Gastrocnemius medialis (tissue), 4 donors: Measurements from ENCODE around the gene RUFY2. TPM values are rescaled to one million over a fixed set of nuclear protein-coding genes. Genes with fewer than 3 reads are reported as not detected.

ENCODE experiments used
- ATAC-seq, 2 donors: fragments of 150-250 bp; one replicate each; pipeline ENCODE4 v1.9.1; 2016
- DNase-seq, 2 donors: peaks; one replicate each; pipeline ENCODE4 v3.0.0-alpha.2; 2019
- H3K27ac ChIP-seq, 4 donors: fragments of 200-600 bp; sonication (generic); 1 replicate in 1 of 4; 2 replicates in 3 of 4; pipeline ENCODE4 v1.5.1; 2016 to 2018; ENCODE audit warnings: mild to moderate bottlenecking in 2 of 4, moderate library complexity in 1 of 4
- H3K27me3 ChIP-seq, 3 donors: fragments of 200-600 bp; sonication (generic) in 2 of 3; 1 replicate in 1 of 3; 2 replicates in 2 of 3; pipeline versions ENCODE4 v1.5.1 to v1.6.0; 2016 to 2019; ENCODE audit warnings: mild to moderate bottlenecking in 1 of 3, moderate library complexity in 1 of 3
- H3K36me3 ChIP-seq, 2 donors: fragments of 200-600 bp; sonication (generic) in 1 of 2; one replicate each; pipeline ENCODE4 v1.5.1; 2017 to 2018
- H3K4me1 ChIP-seq, 2 donors: fragments of 200-600 bp; sonication (generic) in 1 of 2; one replicate each; pipeline ENCODE4 v1.5.1; 2016 to 2017; ENCODE audit warnings: mild to moderate bottlenecking in 2 of 2
- H3K4me3 ChIP-seq, 4 donors: fragments of 200-600 bp; sonication (generic) in 3 of 4; 1 replicate in 1 of 4; 2 replicates in 3 of 4; pipeline ENCODE4 v1.5.1; 2016 to 2019; ENCODE audit warnings: mild to moderate bottlenecking in 2 of 4
- H3K9me3 ChIP-seq, 3 donors: fragments of 200-600 bp; sonication (generic) in 2 of 3; 1 replicate in 1 of 3; 2 replicates in 2 of 3; pipeline ENCODE4 v1.5.1; 2016 to 2019
- CTCF ChIP-seq, 5 experiments: fragments of 450-650 bp in 3 of 5; fragments of 200-600 bp in 2 of 5; sonication (generic) in 2 of 5; IDR thresholded peaks in 4 of 5; conservative IDR thresholded peaks in 1 of 5; 1 replicate in 4 of 5; 2 replicates in 1 of 5; pipeline ENCODE4 v1.5.1; 2016 to 2019; ENCODE audit warnings: antibody characterized with exemption in 5 of 5, mild to moderate bottlenecking in 3 of 5, moderate library complexity in 3 of 5
- POLR2A ChIP-seq, 2 donors: fragments of 450-650 bp; IDR thresholded peaks; one replicate each; pipeline ENCODE4 v1.6.1; 2017; ENCODE audit warnings: antibody characterized with exemption in 2 of 2, mild to moderate bottlenecking in 2 of 2, moderate library complexity in 2 of 2
- in situ Hi-C, 4 donors: fragments of 200-750 bp; cut with MboI; loops; one replicate each; pipeline versions ENCODE4 v1.15.0 to v1.8.0; 2017; ENCODE audit warnings: low sequenced_read_pairs in 4 of 4
- intact Hi-C: fragments of 100-400 bp; cut with DNase I; formaldehyde crosslinking; loops from one replicate; pipeline ENCODE4 v1.15.1; 2023; ENCODE audit warnings: low total_unique reads
- total RNA-seq, 4 donors: library from RNA; depleted of rRNA; stranded (reverse); fragments of >200 nt; gene quantifications; one replicate each; pipeline versions ENCODE4 v1.1.0 to v1.2.3, GENCODE V29; 2016

Gene RUFY2
- total RNA-seq, 4 donors from 2014 or later = 8.9 to 15.7 (median 11.7) TPM

- Histone ChIP-seq H3K27me3 (no peaks in the 10 kb centered on the region), H3K4me3 (no peak overlapping the region), H3K4me1 (no peaks in the 10 kb centered on the region), H3K36me3 (peaks cover 0 to 54% of the 10 kb centered on the region in 2 donors), H3K27ac (no peak overlapping the region), H3K9me3 (no peaks in the 10 kb centered on the region)
- TF ChIP-seq POLR2A (IDR thresholded peaks at IDR 0.05) = no peak
- peak; percentile 29 to 62 (median 33) for TF ChIP-seq CTCF (IDR thresholded peaks at IDR 0.05 in 4 of 5, conservative IDR thresholded peaks at IDR 0.05 in 1 of 5)
- ATAC-seq (peak in 1 of 2 donors; percentile 62), DNase-seq (no peak)
- in situ Hi-C loops = loop anchor here in 2 of 4 donors (25.0 kb wide), 2 partner anchors 286 to 461 kb away; partner anchors contain the start of gene SIRT1 (in 1 of the 2)
- intact Hi-C loops = no loop called here
Measured at GRCh38 chr10:68348265-68348741, 58.8 kb downstream of the RUFY2 start.

- Histone ChIP-seq H3K4me1 (no peaks in the 10 kb centered on the region), H3K4me3 (no peak overlapping the region), H3K9me3 (no peaks in the 10 kb centered on the region), H3K27me3 (no peaks in the 10 kb centered on the region), H3K27ac (peak overlapping the region in 1 of 4 donors; percentile 7), H3K36me3 (peaks cover 0 to 54% of the 10 kb centered on the region in 2 donors)
- in situ Hi-C loops (loop anchor here in 2 of 4 donors (25.0 kb wide), 2 partner anchors 284 to 459 kb away; partner anchors contain the start of gene SIRT1 (in 1 of the 2)), intact Hi-C loops (loop anchor here (1.0 kb wide), 1 partner anchor 133 kb away; no protein-coding TSS in a partner anchor)
- DNase-seq = no peak
- TF ChIP-seq CTCF (IDR thresholded peaks at IDR 0.05 in 4 of 5, conservative IDR thresholded peaks at IDR 0.05 in 1 of 5) (no peak), POLR2A (IDR thresholded peaks at IDR 0.05) (no peak)
- ATAC-seq = no peak
Measured at GRCh38 chr10:68346774-68347173, 60.3 kb downstream of the RUFY2 start.

GRCh38 chr10:68345621-68346020, 61.5 kb downstream of the RUFY2 start:
- Histone ChIP-seq H3K4me1 (no peaks in the 10 kb centered on the region), H3K27me3 (no peaks in the 10 kb centered on the region), H3K4me3 (no peak overlapping the region), H3K36me3 (peaks cover 0 to 56% of the 10 kb centered on the region in 2 donors), H3K27ac (no peak overlapping the region), H3K9me3 (no peaks in the 10 kb centered on the region)
- ATAC-seq = no peak
- TF ChIP-seq POLR2A (IDR thresholded peaks at IDR 0.05) = no peak
- no peak for TF ChIP-seq CTCF (IDR thresholded peaks at IDR 0.05 in 4 of 5, conservative IDR thresholded peaks at IDR 0.05 in 1 of 5)
- intact Hi-C loops (loop anchor here (1.0 kb wide), 1 partner anchor 132 kb away; no protein-coding TSS in a partner anchor), in situ Hi-C loops (loop anchor here in 2 of 4 donors (25.0 kb wide), 2 partner anchors 283 to 458 kb away; partner anchors contain the start of gene SIRT1 (in 1 of the 2))
- DNase-seq = no peak

GRCh38 chr10:68342909-68343516, 64.1 kb downstream of the RUFY2 start:
- no peaks in the 10 kb centered on the region for H3K9me3 ChIP-seq
- H3K36me3 ChIP-seq = peaks cover 0 to 71% of the 10 kb centered on the region in 2 donors
- no peak overlapping the region for H3K4me3 ChIP-seq
- H3K27me3 ChIP-seq = no peaks in the 10 kb centered on the region
- TF ChIP-seq CTCF (IDR thresholded peaks at IDR 0.05 in 4 of 5, conservative IDR thresholded peaks at IDR 0.05 in 1 of 5) = no peak
- peaks cover 0 to 4% of the 10 kb centered on the region in 2 donors for H3K4me1 ChIP-seq
- in situ Hi-C loops (loop anchor here in 2 of 4 donors (25.0 kb wide), 2 partner anchors 281 to 456 kb away; partner anchors contain the start of gene SIRT1 (in 1 of the 2)), intact Hi-C loops (no loop called here)
- ATAC-seq (no peak), DNase-seq (no peak)
- H3K27ac ChIP-seq = no peak overlapping the region
